ENCODE measurements around the gene SLC7A7. TPM values are rescaled to one million over a fixed set of nuclear protein-coding genes. Genes with fewer than 3 reads are reported as not detected.

Gene SLC7A7
- total and polyA plus RNA-seq, 10 of the 15 experiments (the other 5 are each of a cell fraction or from before 2014, with no cell fraction given), result 27.8 to 79.2 (median 50.8) TPM

- in situ Hi-C loops (cut with MboI), result loop anchor here (10.0 kb wide), 1 partner anchor 529 kb away; no protein-coding TSS in a partner anchor
- Histone ChIP-seq H3K4me1 (ENCODE audit: control insufficient read depth, insufficient read depth, low read length) (peaks cover 18% of the 10 kb centered on the region), H3K27me3 (replicated peaks in 1 of 2; ENCODE audit: control insufficient read depth in 2 of 2, insufficient read depth in 2 of 2, low read length in 1 of 2) (no peaks in the 10 kb centered on the region), H2AFZ (ENCODE audit: control insufficient read depth, low read depth, low read length) (no peak overlapping the region), H3K36me3 (ENCODE audit: control insufficient read depth in 2 of 2, insufficient read depth in 2 of 2, low read length in 1 of 2) (no peaks in the 10 kb centered on the region), H4K20me1 (ENCODE audit: control insufficient read depth, insufficient read depth) (no peaks in the 10 kb centered on the region), H3K4me2 (ENCODE audit: control insufficient read depth, insufficient read depth) (no peak overlapping the region), H3K4me3 (no peak overlapping the region), H3K79me2 (ENCODE audit: control insufficient read depth, insufficient read depth, low read length) (no peaks in the 10 kb centered on the region), H3K9me3 (replicated peaks; ENCODE audit: control insufficient read depth, insufficient read depth, low read length) (no peaks in the 10 kb centered on the region), H3K27ac (ENCODE audit: control insufficient read depth, insufficient read depth) (no peak overlapping the region), H3K9ac (ENCODE audit: control insufficient read depth, insufficient read depth, low read length) (no peak overlapping the region)
- RAD21 ChIA-PET (ENCODE audit: unreplicated experiment), result no interaction called here
- DNase-seq (ENCODE audit: low read depth, low spot score) (no peak), FAIRE-seq (no peak), ATAC-seq (no peak)
- BruUV-seq (replicated peaks), result no TSS peak
- WGBS (ENCODE audit: insufficient coverage, insufficient replicate concordance, low lambda C conversion rate, missing lambda C conversion rate), result 70% methylated on average over 21 of the region's 21 CpGs
- intact Hi-C loops (cut with micrococcal nuclease; ENCODE audit: unreplicated experiment), result no loop called here
- SMC1A ChIA-PET (ENCODE audit: uncharacterized antibody, unreplicated experiment), result interaction anchor here (0.9 kb wide), 1 partner anchor 11 kb away, joined by 3 read pairs; no protein-coding TSS in a partner anchor
- CTCF ChIA-PET, result interaction anchor here (1.0 kb wide), 1 partner anchor 15 kb away, joined by 3 read pairs; no protein-coding TSS in a partner anchor
- POLR2A ChIA-PET, result interaction anchor here (0.5 to 0.9 kb wide), 2 partner anchors 13 to 19 kb away, joined by 3 read pairs; partner anchors contain the start of gene MRPL52
- TF ChIP-seq PBX3 (IDR thresholded peaks at IDR 0.05; ENCODE audit: insufficient replicate concordance, low read depth, low read length) (no peak), ZNF217 (IDR thresholded peaks at IDR 0.05) (no peak), BCL3 (IDR thresholded peaks at IDR 0.05; ENCODE audit: borderline replicate concordance, insufficient read depth, low read depth, low read length, poor library complexity, severe bottlenecking) (no peak), RELB (IDR thresholded peaks at IDR 0.05; ENCODE audit: low read depth) (no peak), MXI1 (IDR thresholded peaks at IDR 0.05; ENCODE audit: low read depth, low read length) (no peak), ZNF24 (IDR thresholded peaks at IDR 0.05) (no peak), SREBF1 (IDR thresholded peaks at IDR 0.05; ENCODE audit: low read length) (no peak), EED (IDR thresholded peaks at IDR 0.05; ENCODE audit: low read depth) (no peak), ZNF687 (IDR thresholded peaks at IDR 0.05) (no peak), ZNF622 (IDR thresholded peaks at IDR 0.05) (no peak)
These were observed 28.1 kb upstream of the SLC7A7 start for GRCh38 chr14:22843123-22843925.

All from GM12878 (cell line).